HepG2 (cell line): ENCODE data around the gene MBNL3. TPM values are rescaled to one million over a fixed set of nuclear protein-coding genes. Genes with fewer than 3 reads are reported as not detected.

Experiments used
- ATAC-seq: fragments of 200-7000 bp; cut with Tn5 transposase; 3 replicates; pipeline ENCODE4 v1.9.1; 2020; ENCODE audit warnings: mild to moderate bottlenecking, moderate library complexity
- BruUV-seq: library from RNA; stranded (reverse); fragments of 400-500 nt; replicated peaks from 2 replicates; lab custom pipeline; 2021; lab: Mats Ljungman, UMichigan
- CTCF ChIA-PET: fragments of 300-600 bp; formaldehyde crosslinking; extraction: SDS; loops from one replicate; lab custom pipeline; 2021; ENCODE audit warnings: low total read pairs, inconsistent platforms, low intra/inter-chr PET ratio; lab: Yijun Ruan, JAX
- POLR2A ChIA-PET: fragments of 350-600 bp; sonication (Branson Sonifier 250); formaldehyde crosslinking; loops from one replicate; lab custom pipeline; 2020; ENCODE audit warnings: antibody characterized with exemption, inconsistent platforms; lab: Yijun Ruan, JAX
- DNase-seq: peaks from one replicate; pipeline ENCODE4 v3.0.0-alpha.2; 2015; ENCODE audit warnings: low spot score
- FAIRE-seq: peaks from 3 replicates; lab custom pipeline; 2011; peaks lifted over from hg19 to GRCh38; lab: Jason Lieb, UNC
- H2AFZ ChIP-seq: one replicate; pipeline ENCODE4 v1.6.1; 2011; ENCODE audit warnings: low read length, inconsistent platforms
- H3K27ac ChIP-seq: fragments of 300-600 bp; 3 replicates; pipeline ENCODE4 v1.8.0; 2011; ENCODE audit warnings: mixed run types, mild to moderate bottlenecking, mixed read lengths, low read length, inconsistent platforms; ENCODE audit not compliant: insufficient read depth; ENCODE audit errors: extremely low read length
- H3K27me3 ChIP-seq, 2 experiments: fragments of 200-600 bp in 1 of 2; 2 replicates in 1 of 2; 3 replicates in 1 of 2; pipeline versions ENCODE4 v1.6.0 to v1.8.0; 2011; ENCODE audit warnings: low read length in 2 of 2, mild to moderate bottlenecking in 2 of 2, moderate library complexity in 2 of 2, inconsistent platforms in 1 of 2; ENCODE audit not compliant: insufficient read depth in 2 of 2, control insufficient read depth in 1 of 2
- H3K36me3 ChIP-seq, 2 experiments: fragments of 200-600 bp in 1 of 2; replicated peaks in 1 of 2; 2 replicates in 1 of 2; 3 replicates in 1 of 2; pipeline versions ENCODE4 v1.5.1 to v1.8.0; 2011; ENCODE audit warnings: low read length in 2 of 2, inconsistent platforms in 1 of 2; ENCODE audit not compliant: insufficient read depth in 2 of 2, control insufficient read depth in 1 of 2
- H3K4me1 ChIP-seq: 2 replicates; pipeline ENCODE4 v1.5.1; 2012; ENCODE audit warnings: low read length, inconsistent platforms; ENCODE audit not compliant: insufficient read depth
- H3K4me2 ChIP-seq: 2 replicates; pipeline ENCODE4 v1.6.0; 2011; ENCODE audit warnings: low read depth, low read length, inconsistent platforms
- H3K4me3 ChIP-seq, 3 experiments: fragments of 200-600 bp in 1 of 3; sonication (generic), shearing (Covaris generic) in 1 of 3; replicated peaks in 1 of 3; 2 replicates each; pipeline ENCODE4 v1.5.1; 2011 to 2016; ENCODE audit warnings: low read length in 3 of 3, inconsistent platforms in 2 of 3, low read depth in 2 of 3, mild to moderate bottlenecking in 2 of 3, control low read depth in 1 of 3, mixed read lengths in 1 of 3; ENCODE audit not compliant: insufficient read depth in 1 of 3
- H3K79me2 ChIP-seq: one replicate; pipeline ENCODE4 v1.6.1; 2011; ENCODE audit warnings: low read length, inconsistent platforms; ENCODE audit not compliant: insufficient read depth
- H3K9ac ChIP-seq: 2 replicates; pipeline ENCODE4 v1.6.0; 2011; ENCODE audit warnings: mild to moderate bottlenecking, low read depth, low read length, inconsistent platforms; ENCODE audit not compliant: insufficient read depth
- H3K9me3 ChIP-seq: 2 replicates; pipeline ENCODE4 v1.5.1; 2012; ENCODE audit warnings: mild to moderate bottlenecking, low read length
- H4K20me1 ChIP-seq: 2 replicates; pipeline ENCODE4 v1.6.0; 2011; ENCODE audit warnings: inconsistent platforms, mild to moderate bottlenecking, low read length, moderate library complexity; ENCODE audit not compliant: insufficient read depth
- CEBPB ChIP-seq: IDR thresholded peaks from 2 replicates; pipeline ENCODE4 v1.6.1; 2011; ENCODE audit warnings: low read depth, low read length, improper control_type of control experiment, borderline replicate concordance
- CEBPG ChIP-seq: IDR thresholded peaks from 2 replicates; pipeline ENCODE4 v1.6.1; 2016
- HNF4A ChIP-seq: sonication (generic); formaldehyde crosslinking; IDR thresholded peaks from 2 replicates; pipeline ENCODE4 v1.4.0; 2020; ENCODE audit warnings: missing genetic modification reagents
- HNF4G ChIP-seq, 2 experiments: sonication (generic) in 1 of 2; formaldehyde crosslinking in 1 of 2; IDR thresholded peaks; 2 replicates each; pipeline versions ENCODE4 v1.4.0 to v1.6.1; 2011 to 2020; ENCODE audit warnings: borderline replicate concordance in 2 of 2, low read depth in 2 of 2, mild to moderate bottlenecking in 2 of 2, low read length in 1 of 2, missing genetic modification reagents in 1 of 2, moderate library complexity in 1 of 2
- NAIF1 ChIP-seq: sonication (generic); formaldehyde crosslinking; IDR thresholded peaks from 2 replicates; pipeline ENCODE4 v1.5.0; 2020; ENCODE audit warnings: mild to moderate bottlenecking, missing genetic modification reagents, borderline replicate concordance
- SIX1 ChIP-seq: sonication (generic); formaldehyde crosslinking; IDR thresholded peaks from 2 replicates; pipeline ENCODE4 v1.4.0; 2020; ENCODE audit warnings: missing genetic modification reagents, borderline replicate concordance
- SIX4 ChIP-seq: sonication (generic); formaldehyde crosslinking; IDR thresholded peaks from 2 replicates; pipeline ENCODE4 v1.4.0; 2020; ENCODE audit warnings: missing genetic modification reagents
- TEF ChIP-seq: sonication (generic); formaldehyde crosslinking; IDR thresholded peaks from 2 replicates; pipeline ENCODE4 v1.5.0; 2020; ENCODE audit warnings: missing genetic modification reagents
- ZBED4 ChIP-seq: sonication (generic); formaldehyde crosslinking; IDR thresholded peaks from 2 replicates; pipeline ENCODE4 v1.4.0; 2020; ENCODE audit warnings: missing genetic modification reagents, borderline replicate concordance
- WGBS: methylation state at CpG from one replicate; pipeline ENCODE4 v1.1.6; 2017; ENCODE audit warnings: low lambda C conversion rate; 5-methylcytosine and 5-hydroxymethylcytosine counted together
- in situ Hi-C: cut with HindIII; loops from 2 replicates; pipeline ENCODE4 v1.10.0; 2017; ENCODE audit warnings: low pct_unique_long_range_greater_than_20kb; ENCODE audit not compliant: extremely low pct_ligation_motif_present
- intact Hi-C: fragments of 100-400 bp; cut with micrococcal nuclease; formaldehyde crosslinking; loops from one replicate; pipeline ENCODE4 v1.10.0; 2022; ENCODE audit not compliant: unreplicated experiment
- polyA plus RNA-seq, 8 experiments: library from polyadenylated mRNA; depleted of rRNA in 3 of 8; stranded (reverse) in 7 of 8; unstranded in 1 of 8; fragments of >200 nt; fragmentation: Illumina TruSeq in 4 of 8; extraction: Trizol in 4 of 8; gene quantifications; 2 replicates each; pipeline versions ENCODE4 v1.2.1 to v1.2.3, GENCODE V29; 2011 to 2016; ENCODE audit warnings: low read depth in 4 of 8, missing spikeins in 1 of 8, mixed read lengths in 1 of 8; ENCODE audit not compliant: insufficient read depth in 1 of 8
- total RNA-seq, 5 experiments: library from RNA; depleted of rRNA; stranded (reverse); fragments of >200 nt; fragmentation: Illumina TruSeq; extraction: Trizol; gene quantifications; 2 replicates each; pipeline ENCODE4 v1.2.3, GENCODE V29; 2016; ENCODE audit warnings: low read depth in 1 of 5

Gene MBNL3
- total and polyA plus RNA-seq, 2 of the 13 experiments (the other 11 are each of a cell fraction or from before 2014, with no cell fraction given), result 155 to 257 TPM

- no peaks in the 10 kb centered on the region for H3K27me3 ChIP-seq
- H3K27ac ChIP-seq, result no peak overlapping the region
- H2AFZ ChIP-seq, result no peak overlapping the region
- H3K36me3 ChIP-seq, result no peaks in the 10 kb centered on the region
- CTCF ChIA-PET, result no interaction called here
- H3K9me3 ChIP-seq, result no peaks in the 10 kb centered on the region
- no peaks in the 10 kb centered on the region for H4K20me1 ChIP-seq
- peaks cover 14% of the 10 kb centered on the region for H3K4me1 ChIP-seq
- FAIRE-seq, result no peak
- 66% methylated on average over 5 of the region's 5 CpGs for WGBS
- H3K79me2 ChIP-seq, result no peaks in the 10 kb centered on the region
- in situ Hi-C loops (no loop called here), intact Hi-C loops (no loop called here)
- no peak for TF ChIP-seq HNF4G (IDR thresholded peaks at IDR 0.05; ENCODE audit: borderline replicate concordance, low read depth, low read length)
- no peak for TF ChIP-seq HNF4G (CRISPR knock-in tag; IDR thresholded peaks at IDR 0.05; ENCODE audit: borderline replicate concordance, low read depth)
- TF ChIP-seq ZBED4 (CRISPR knock-in tag), result no peak
- peak; percentile 51; the same call in 1 of the 2 replicates for TF ChIP-seq CEBPG (CRISPR knock-in tag)
- TF ChIP-seq TEF, result no peak
- TF ChIP-seq SIX4 (CRISPR knock-in tag), result 0 out of 2 replicates have a peak, but pooled peaks have one; percentile 46
- no peak for TF ChIP-seq NAIF1 (CRISPR knock-in tag)
- TF ChIP-seq HNF4A (CRISPR knock-in tag), result 0 out of 2 replicates have a peak, but pooled peaks have one; percentile 9
- TF ChIP-seq SIX1, result peak; percentile 34; the same call in 1 of the 2 replicates
- TF ChIP-seq CEBPB, result 0 out of 2 replicates have a peak, but pooled peaks have one; percentile 59
- POLR2A ChIA-PET, result no interaction called here
- no peak for ATAC-seq
- no peak overlapping the region for H3K9ac ChIP-seq
- BruUV-seq, result no TSS peak
- H3K4me2 ChIP-seq, result no peak overlapping the region
- DNase-seq, result no peak
- H3K4me3 ChIP-seq, result no peak overlapping the region
Measured at GRCh38 chrX:132353430-132353829, 135.4 kb downstream of the MBNL3 start.
